Keratinocyte (primary cell): ENCODE results near the gene ERMARD. TPM values are rescaled to one million over a fixed set of nuclear protein-coding genes. Genes with fewer than 3 reads are reported as not detected.

ENCODE experiments used
- DNase-seq: peaks from one replicate; pipeline ENCODE4 v3.0.0-alpha.2; 2011; ENCODE audit warnings: low read depth, missing footprints, low spot score
- FAIRE-seq: peaks from 2 replicates; lab custom pipeline; 2011; peaks lifted over from hg19 to GRCh38; lab: Jason Lieb, UNC
- H2AFZ ChIP-seq: 2 replicates; pipeline ENCODE4 v1.6.0; 2012; ENCODE audit warnings: low read length, control low read depth, inconsistent platforms; ENCODE audit not compliant: control insufficient read depth
- H3K27ac ChIP-seq: 2 replicates; pipeline ENCODE4 v1.5.1; 2011; ENCODE audit warnings: low read length; ENCODE audit not compliant: control insufficient read depth, insufficient read depth
- H3K27me3 ChIP-seq: 3 replicates; pipeline ENCODE4 v1.6.0; 2011; ENCODE audit warnings: low read length; ENCODE audit not compliant: control insufficient read depth, insufficient read depth; ENCODE audit errors: extremely low read depth
- H3K36me3 ChIP-seq, 2 experiments: 2 replicates in 1 of 2; 3 replicates in 1 of 2; pipeline ENCODE4 v1.5.1; 2011; ENCODE audit warnings: low read length in 2 of 2, mild to moderate bottlenecking in 1 of 2; ENCODE audit not compliant: control insufficient read depth in 2 of 2, insufficient read depth in 2 of 2; ENCODE audit errors: extremely low read depth in 1 of 2
- H3K4me1 ChIP-seq: 3 replicates; pipeline ENCODE4 v1.5.1; 2011; ENCODE audit warnings: low read length; ENCODE audit not compliant: control insufficient read depth, insufficient read depth; ENCODE audit errors: extremely low read depth
- H3K4me2 ChIP-seq: 3 replicates; pipeline ENCODE4 v1.6.0; 2011; ENCODE audit warnings: low read depth, low read length; ENCODE audit not compliant: control insufficient read depth, insufficient read depth; ENCODE audit errors: extremely low read depth
- H3K4me3 ChIP-seq, 3 experiments: fragments of 200-600 bp in 1 of 3; sonication (generic) in 1 of 3; 2 replicates in 2 of 3; 3 replicates in 1 of 3; pipeline ENCODE4 v1.5.1; 2011 to 2016; ENCODE audit warnings: low read length in 3 of 3, mild to moderate bottlenecking in 3 of 3, control low read depth in 2 of 3, inconsistent platforms in 1 of 3, low read depth in 1 of 3, mixed read lengths in 1 of 3, mixed run types in 1 of 3, moderate library complexity in 1 of 3; ENCODE audit not compliant: control insufficient read depth in 2 of 3, insufficient read depth in 2 of 3; ENCODE audit errors: extremely low read depth in 1 of 3
- H3K79me2 ChIP-seq: 2 replicates; pipeline ENCODE4 v1.6.0; 2012; ENCODE audit warnings: low read length; ENCODE audit not compliant: control insufficient read depth, insufficient read depth
- H3K9ac ChIP-seq: 3 replicates; pipeline ENCODE4 v1.6.0; 2011; ENCODE audit warnings: low read length; ENCODE audit not compliant: control insufficient read depth, insufficient read depth; ENCODE audit errors: extremely low read depth
- H3K9me1 ChIP-seq: 3 replicates; pipeline ENCODE4 v1.6.0; 2011; ENCODE audit warnings: low read length; ENCODE audit not compliant: control insufficient read depth, insufficient read depth; ENCODE audit errors: extremely low read depth
- H3K9me3 ChIP-seq: 2 replicates; pipeline ENCODE4 v1.5.1; 2012; ENCODE audit warnings: low read depth, low read length; ENCODE audit not compliant: control insufficient read depth
- H4K20me1 ChIP-seq: 3 replicates; pipeline ENCODE4 v1.6.0; 2011; ENCODE audit warnings: low read length; ENCODE audit not compliant: control insufficient read depth, insufficient read depth; ENCODE audit errors: extremely low read depth
- CTCF ChIP-seq, 3 experiments: IDR thresholded peaks in 1 of 3; conservative IDR thresholded peaks in 1 of 3; optimal IDR thresholded peaks in 1 of 3; 2 replicates in 2 of 3; 3 replicates in 1 of 3; pipeline versions ENCODE3 to v1.5.1; 2011; ENCODE audit warnings: low read length in 3 of 3, mild to moderate bottlenecking in 3 of 3, moderate library complexity in 2 of 3, control low read depth in 1 of 3, inconsistent platforms in 1 of 3; ENCODE audit not compliant: insufficient read depth in 2 of 3; ENCODE audit errors: extremely low read depth in 1 of 3
- EZH2 ChIP-seq: IDR thresholded peaks from one replicate; pipeline ENCODE4 v1.6.1; 2012; ENCODE audit warnings: inconsistent platforms, mild to moderate bottlenecking, low read length, moderate library complexity
- dilution Hi-C: fragments of 300-500 bp; cut with MboI; formaldehyde crosslinking; loops from one replicate; pipeline ENCODE4 v1.7.0; 2020; ENCODE audit warnings: low sequenced_read_pairs; ENCODE audit not compliant: extremely low pct_ligation_motif_present
- polyA plus RNA-seq, 5 experiments: library from polyadenylated mRNA; depleted of rRNA in 3 of 5; stranded (reverse) in 3 of 5; stranded (forward) in 1 of 5; unstranded in 1 of 5; fragments of >200 nt; gene quantifications; 1 replicate in 1 of 5; 2 replicates in 3 of 5; 3 replicates in 1 of 5; pipeline versions ENCODE4 v1.2.1 to v1.2.3, GENCODE V29; 2011 to 2012; ENCODE audit warnings: missing spikeins in 2 of 5, low read depth in 1 of 5, low replicate concordance in 1 of 5

The ERMARD gene
- polyA plus RNA-seq, 1 donor (not counting 4 experiments of a cell fraction or from before 2014, with no cell fraction given): 37.9 TPM

GRCh38 chr6:169702840-169703246 is 48.6 kb upstream of the ERMARD start:
- H3K36me3 ChIP-seq: peaks cover 0 to 3% of the 10 kb centered on the region in 2 experiments
- H4K20me1 ChIP-seq: no peaks in the 10 kb centered on the region
- H3K9ac ChIP-seq: peak overlapping the region; percentile 91
- FAIRE-seq (no peak), DNase-seq (no peak)
- no peaks in the 10 kb centered on the region for H3K9me3 ChIP-seq
- H3K9me1 ChIP-seq: no peaks in the 10 kb centered on the region
- dilution Hi-C loops: no loop called here
- peak overlapping the region; percentile 90 to 94 (median 91) for H3K4me3 ChIP-seq
- peak overlapping the region; percentile 93 for H3K4me2 ChIP-seq
- peaks cover 65% of the 10 kb centered on the region for H3K79me2 ChIP-seq
- peaks cover 34% of the 10 kb centered on the region for H3K4me1 ChIP-seq
- no peak overlapping the region for H2AFZ ChIP-seq
- H3K27ac ChIP-seq: peak overlapping the region; percentile 83
- TF ChIP-seq CTCF (optimal IDR thresholded peaks at IDR 0.05 in 1 of 3, IDR thresholded peaks at IDR 0.05 in 1 of 3, conservative IDR thresholded peaks at IDR 0.05 in 1 of 3; ENCODE audit: extremely low read depth in 1 of 3, insufficient read depth in 2 of 3, low read length in 3 of 3) (no peak), EZH2 (no peak)
- no peaks in the 10 kb centered on the region for H3K27me3 ChIP-seq

GRCh38 chr6:169707772-169708171 is 43.6 kb upstream of the ERMARD start:
- no peak overlapping the region for H3K4me2 ChIP-seq
- no peak overlapping the region for H3K27ac ChIP-seq
- H3K79me2 ChIP-seq: peaks cover 29% of the 10 kb centered on the region
- no peak overlapping the region for H3K9ac ChIP-seq
- H3K4me1 ChIP-seq: peaks cover 20% of the 10 kb centered on the region
- no peaks in the 10 kb centered on the region for H3K27me3 ChIP-seq
- H3K4me3 ChIP-seq: no peak overlapping the region
- dilution Hi-C loops: no loop called here
- no peaks in the 10 kb centered on the region for H3K9me3 ChIP-seq
- H3K36me3 ChIP-seq: peaks cover 3 to 6% of the 10 kb centered on the region in 2 experiments
- DNase-seq (no peak), FAIRE-seq (no peak)
- no peak overlapping the region for H2AFZ ChIP-seq
- TF ChIP-seq EZH2 (no peak), CTCF (optimal IDR thresholded peaks at IDR 0.05 in 1 of 3, IDR thresholded peaks at IDR 0.05 in 1 of 3, conservative IDR thresholded peaks at IDR 0.05 in 1 of 3; ENCODE audit: extremely low read depth in 1 of 3, insufficient read depth in 2 of 3, low read length in 3 of 3) (no peak)
- H3K9me1 ChIP-seq: no peaks in the 10 kb centered on the region
- H4K20me1 ChIP-seq: no peaks in the 10 kb centered on the region
